RWPE1 (cell line): ENCODE measurements around the gene CPNE2.
A peak's percentile ranks its signal among the peaks of the same experiment; 100 is the strongest.

ENCODE experiments used
- CTCF ChIA-PET: fragments of 350-600 bp; sonication (Branson Sonifier 250); formaldehyde crosslinking; extraction: SDS; loops from one replicate; lab custom pipeline; 2021; lab: Yijun Ruan, JAX
- POLR2A ChIA-PET: fragments of 400-600 bp; formaldehyde crosslinking; extraction: SDS; loops from one replicate; lab custom pipeline; 2020; ENCODE audit warnings: antibody characterized with exemption; ENCODE audit not compliant: low non-redundant PET; lab: Yijun Ruan, JAX
- DNase-seq: peaks from one replicate; pipeline ENCODE4 v3.0.0; 2012; ENCODE audit warnings: low spot score
- H3K27ac ChIP-seq: fragments of 450-650 bp; 2 replicates; pipeline ENCODE4 v1.5.1; 2017
- TF ChIP-seq, protein P1 (sequence below): fragments of 450-650 bp; conservative IDR thresholded peaks from 2 replicates; pipeline ENCODE4 v1.5.1; 2017; ENCODE audit warnings: low read depth, mild to moderate bottlenecking

CPNE2 gene

DNA sequence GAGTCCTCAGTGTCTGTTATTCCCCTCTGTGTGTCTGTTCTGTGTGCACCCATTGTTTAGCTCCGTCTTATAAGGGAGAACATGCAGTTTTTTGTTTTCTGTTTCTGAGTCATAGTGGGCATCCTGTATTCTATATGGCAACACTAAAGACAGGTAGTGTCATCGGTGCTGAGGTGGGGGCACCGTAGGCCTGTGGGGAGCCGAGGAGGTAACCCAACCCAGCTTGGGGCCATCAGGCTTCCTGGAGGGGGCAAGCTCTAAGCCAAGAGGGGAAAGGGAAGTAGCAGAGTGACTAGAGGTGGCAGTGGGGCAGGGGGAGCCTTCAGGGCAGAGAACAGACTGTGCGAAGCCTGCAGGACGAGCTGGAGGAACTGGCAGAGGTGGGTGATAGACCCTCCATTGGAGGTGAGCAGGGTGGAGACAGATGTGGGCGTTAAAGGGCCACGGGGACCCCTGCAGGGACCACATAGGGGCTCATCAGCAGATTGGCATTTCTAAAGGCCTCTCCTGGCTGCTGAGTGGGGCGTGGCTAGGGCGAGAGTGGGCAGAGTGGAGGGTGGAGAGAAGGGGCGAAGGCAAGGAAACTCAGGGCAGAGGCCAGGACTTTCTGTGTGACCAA lies 36.5 kb downstream of the CPNE2 start:
- POLR2A ChIA-PET = no interaction called here
- TF ChIP-seq, protein P1, sequence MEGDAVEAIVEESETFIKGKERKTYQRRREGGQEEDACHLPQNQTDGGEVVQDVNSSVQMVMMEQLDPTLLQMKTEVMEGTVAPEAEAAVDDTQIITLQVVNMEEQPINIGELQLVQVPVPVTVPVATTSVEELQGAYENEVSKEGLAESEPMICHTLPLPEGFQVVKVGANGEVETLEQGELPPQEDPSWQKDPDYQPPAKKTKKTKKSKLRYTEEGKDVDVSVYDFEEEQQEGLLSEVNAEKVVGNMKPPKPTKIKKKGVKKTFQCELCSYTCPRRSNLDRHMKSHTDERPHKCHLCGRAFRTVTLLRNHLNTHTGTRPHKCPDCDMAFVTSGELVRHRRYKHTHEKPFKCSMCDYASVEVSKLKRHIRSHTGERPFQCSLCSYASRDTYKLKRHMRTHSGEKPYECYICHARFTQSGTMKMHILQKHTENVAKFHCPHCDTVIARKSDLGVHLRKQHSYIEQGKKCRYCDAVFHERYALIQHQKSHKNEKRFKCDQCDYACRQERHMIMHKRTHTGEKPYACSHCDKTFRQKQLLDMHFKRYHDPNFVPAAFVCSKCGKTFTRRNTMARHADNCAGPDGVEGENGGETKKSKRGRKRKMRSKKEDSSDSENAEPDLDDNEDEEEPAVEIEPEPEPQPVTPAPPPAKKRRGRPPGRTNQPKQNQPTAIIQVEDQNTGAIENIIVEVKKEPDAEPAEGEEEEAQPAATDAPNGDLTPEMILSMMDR = no peak
- CTCF ChIA-PET = no interaction called here
- no peak overlapping the region for H3K27ac ChIP-seq
- DNase-seq = no peak

DNA sequence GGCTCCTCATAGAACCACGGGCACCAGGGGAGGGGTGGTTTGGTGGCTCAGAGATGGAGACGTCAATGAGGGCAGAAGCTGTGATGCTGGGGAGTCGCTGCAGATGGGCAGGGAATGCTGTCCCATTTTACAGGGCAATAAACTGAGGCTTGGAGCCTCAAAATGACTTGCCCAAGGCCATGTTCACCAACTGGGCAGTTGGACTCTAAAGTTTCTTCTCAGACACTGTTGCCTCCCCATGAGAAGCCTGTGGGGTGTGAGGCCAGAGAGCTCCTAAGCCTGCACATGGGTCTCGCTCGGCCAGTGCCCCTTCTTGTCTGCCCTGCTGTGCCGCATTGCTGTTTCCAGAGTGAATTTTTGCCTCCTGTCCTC lies 38.6 kb downstream of the CPNE2 start:
- ChIA-PET POLR2A (no interaction called here), CTCF (interaction anchor here (0.6 kb wide), 1 partner anchor 646 kb away, joined by 3 read pairs; no protein-coding TSS in a partner anchor)
- no peak for DNase-seq
- H3K27ac ChIP-seq = no peak overlapping the region
- TF ChIP-seq, protein P1 = no peak

DNA sequence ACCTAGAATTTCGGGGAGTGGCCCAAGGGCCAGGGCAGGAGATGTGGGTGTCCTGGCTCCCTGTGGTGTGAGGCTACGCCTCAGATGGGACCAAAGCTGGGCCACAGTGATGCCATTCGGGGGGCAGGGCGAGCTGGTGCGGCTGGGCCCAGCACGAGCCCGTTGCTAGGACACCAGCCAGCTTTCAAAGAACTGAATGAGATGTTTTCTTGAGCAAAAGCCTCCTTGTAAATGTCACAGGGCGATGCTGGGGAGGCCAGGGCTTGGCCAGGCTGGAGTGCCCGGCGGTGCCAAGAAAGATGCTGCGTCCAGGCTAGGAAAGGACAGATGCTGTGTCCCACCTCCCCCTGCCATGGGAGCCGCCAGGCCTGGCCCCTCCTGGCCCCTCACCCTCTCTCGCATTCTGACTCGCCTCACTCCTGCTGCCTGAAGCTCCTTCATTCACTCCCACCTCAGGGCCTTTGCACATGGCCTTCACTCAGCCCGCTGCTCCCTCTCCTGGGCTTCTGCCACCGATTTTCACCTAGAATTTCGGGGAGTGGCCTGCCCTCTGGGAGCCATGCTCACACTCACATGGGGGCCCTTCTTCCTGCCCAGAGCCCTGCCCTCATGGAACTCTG lies 39.1 kb downstream of the CPNE2 start:
- peak overlapping the region; percentile 15; the same call in 1 of the 2 replicates for H3K27ac ChIP-seq
- DNase-seq = no peak
- POLR2A ChIA-PET = no interaction called here
- TF ChIP-seq, protein P1 = no peak
- CTCF ChIA-PET = interaction anchor here (1.0 kb wide), 1 partner anchor 38 kb away, joined by 4 read pairs; no protein-coding TSS in a partner anchor

DNA sequence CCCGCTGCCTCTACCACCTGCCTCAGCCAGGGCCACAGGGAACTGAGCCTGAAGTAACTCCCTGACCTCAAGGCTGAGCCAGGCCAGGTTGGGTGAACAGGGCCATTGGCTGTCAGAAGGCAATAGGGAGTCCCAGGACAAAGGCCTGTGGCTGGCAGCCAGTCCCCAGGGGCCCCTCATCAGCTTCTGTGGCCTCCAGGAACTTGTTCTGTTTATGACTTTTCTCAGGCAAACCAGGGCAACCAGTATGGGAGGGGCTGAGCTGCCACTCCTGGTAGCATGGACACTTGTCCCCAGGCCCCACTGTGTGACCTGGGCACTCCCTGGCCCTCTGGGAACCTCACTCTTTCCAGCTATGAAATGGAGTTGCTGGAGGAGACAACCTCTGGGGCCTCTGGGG lies 40.1 kb downstream of the CPNE2 start:
- peak overlapping the region; percentile 15; the same call in 1 of the 2 replicates for H3K27ac ChIP-seq
- ChIA-PET CTCF (interaction anchor here (1.0 kb wide), 1 partner anchor 39 kb away, joined by 4 read pairs; no protein-coding TSS in a partner anchor), POLR2A (no interaction called here)
- DNase-seq = no peak
- TF ChIP-seq, protein P1 = no peak

DNA sequence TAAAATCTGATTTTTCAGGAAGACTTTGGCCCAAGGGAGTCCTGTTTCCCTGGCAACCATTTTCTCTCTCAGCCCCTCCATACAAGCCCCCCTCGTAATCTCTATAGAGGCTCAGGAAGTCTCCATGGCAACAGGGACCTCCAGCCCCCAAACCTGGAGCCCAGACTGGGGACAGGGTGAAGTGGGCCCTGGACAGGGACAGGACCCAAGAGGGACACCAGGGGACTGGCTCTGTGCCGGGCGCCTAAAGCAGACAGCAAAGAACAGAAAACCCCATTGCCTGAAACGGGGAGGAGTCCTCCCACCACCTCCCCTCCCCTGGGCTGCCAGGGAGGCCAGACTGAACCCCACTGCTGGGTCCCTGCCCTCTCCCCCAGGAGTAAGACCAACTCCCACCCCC lies 40.6 kb downstream of the CPNE2 start:
- ChIA-PET CTCF (no interaction called here), POLR2A (no interaction called here)
- TF ChIP-seq, protein P1 = no peak

DNA sequence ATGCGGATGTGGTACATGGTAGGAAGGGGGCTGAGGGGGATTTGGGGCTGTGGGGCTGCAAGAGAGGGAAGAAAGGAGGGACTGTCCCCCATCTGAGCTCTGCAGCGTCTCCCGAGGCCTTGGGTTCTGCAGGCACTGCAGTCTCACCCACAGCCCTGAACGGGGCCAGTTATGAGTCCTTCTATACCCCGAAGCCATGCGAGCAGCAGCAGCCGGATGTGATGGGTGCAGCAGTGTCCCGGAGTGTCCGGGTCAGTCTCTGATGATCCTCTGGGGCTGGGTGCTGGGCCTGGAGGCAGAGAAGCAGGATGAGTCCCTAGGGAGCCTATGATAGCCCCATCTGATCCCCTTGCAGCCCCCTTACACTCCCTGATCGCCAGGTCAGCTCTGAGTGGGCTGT lies 41.5 kb downstream of the CPNE2 start:
- H3K27ac ChIP-seq = peak overlapping the region; percentile 39
- TF ChIP-seq, protein P1 = no peak
- no peak for DNase-seq
- ChIA-PET POLR2A (no interaction called here), CTCF (no interaction called here)

More for the DNA sequence above, 40.6 kb downstream of the CPNE2 start:
- DNase-seq = no peak
- no peak overlapping the region for H3K27ac ChIP-seq
